VCaP (cell line): Measurements from ENCODE around the gene CD72.

Source experiments
- H3K27ac ChIP-seq: fragments of 450-650 bp; 2 replicates; pipeline ENCODE4 v1.5.1; 2017
- TF ChIP-seq, protein P1 (sequence below): fragments of 450-650 bp; conservative IDR thresholded peaks from 2 replicates; pipeline ENCODE4 v1.5.1; 2017; ENCODE audit warnings: mild to moderate bottlenecking, moderate library complexity

Gene CD72

GRCh38 chr9:35566417-35566816 is 51.8 kb downstream of the CD72 start:
- TF ChIP-seq, protein P1, sequence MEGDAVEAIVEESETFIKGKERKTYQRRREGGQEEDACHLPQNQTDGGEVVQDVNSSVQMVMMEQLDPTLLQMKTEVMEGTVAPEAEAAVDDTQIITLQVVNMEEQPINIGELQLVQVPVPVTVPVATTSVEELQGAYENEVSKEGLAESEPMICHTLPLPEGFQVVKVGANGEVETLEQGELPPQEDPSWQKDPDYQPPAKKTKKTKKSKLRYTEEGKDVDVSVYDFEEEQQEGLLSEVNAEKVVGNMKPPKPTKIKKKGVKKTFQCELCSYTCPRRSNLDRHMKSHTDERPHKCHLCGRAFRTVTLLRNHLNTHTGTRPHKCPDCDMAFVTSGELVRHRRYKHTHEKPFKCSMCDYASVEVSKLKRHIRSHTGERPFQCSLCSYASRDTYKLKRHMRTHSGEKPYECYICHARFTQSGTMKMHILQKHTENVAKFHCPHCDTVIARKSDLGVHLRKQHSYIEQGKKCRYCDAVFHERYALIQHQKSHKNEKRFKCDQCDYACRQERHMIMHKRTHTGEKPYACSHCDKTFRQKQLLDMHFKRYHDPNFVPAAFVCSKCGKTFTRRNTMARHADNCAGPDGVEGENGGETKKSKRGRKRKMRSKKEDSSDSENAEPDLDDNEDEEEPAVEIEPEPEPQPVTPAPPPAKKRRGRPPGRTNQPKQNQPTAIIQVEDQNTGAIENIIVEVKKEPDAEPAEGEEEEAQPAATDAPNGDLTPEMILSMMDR: no peak

GRCh38 chr9:35564658-35565061 is 53.6 kb downstream of the CD72 start:
- TF ChIP-seq, protein P1: no peak
- H3K27ac ChIP-seq: no peak overlapping the region

More at GRCh38 chr9:35566417-35566816, 51.8 kb downstream of the CD72 start:
- H3K27ac ChIP-seq: no peak overlapping the region

- H3K27ac ChIP-seq: no peak overlapping the region; the same call in 1 of the 2 replicates
- TF ChIP-seq, protein P1: no peak
Observed at GRCh38 chr9:35563791-35564197, 54.4 kb downstream of the CD72 start.

DNA sequence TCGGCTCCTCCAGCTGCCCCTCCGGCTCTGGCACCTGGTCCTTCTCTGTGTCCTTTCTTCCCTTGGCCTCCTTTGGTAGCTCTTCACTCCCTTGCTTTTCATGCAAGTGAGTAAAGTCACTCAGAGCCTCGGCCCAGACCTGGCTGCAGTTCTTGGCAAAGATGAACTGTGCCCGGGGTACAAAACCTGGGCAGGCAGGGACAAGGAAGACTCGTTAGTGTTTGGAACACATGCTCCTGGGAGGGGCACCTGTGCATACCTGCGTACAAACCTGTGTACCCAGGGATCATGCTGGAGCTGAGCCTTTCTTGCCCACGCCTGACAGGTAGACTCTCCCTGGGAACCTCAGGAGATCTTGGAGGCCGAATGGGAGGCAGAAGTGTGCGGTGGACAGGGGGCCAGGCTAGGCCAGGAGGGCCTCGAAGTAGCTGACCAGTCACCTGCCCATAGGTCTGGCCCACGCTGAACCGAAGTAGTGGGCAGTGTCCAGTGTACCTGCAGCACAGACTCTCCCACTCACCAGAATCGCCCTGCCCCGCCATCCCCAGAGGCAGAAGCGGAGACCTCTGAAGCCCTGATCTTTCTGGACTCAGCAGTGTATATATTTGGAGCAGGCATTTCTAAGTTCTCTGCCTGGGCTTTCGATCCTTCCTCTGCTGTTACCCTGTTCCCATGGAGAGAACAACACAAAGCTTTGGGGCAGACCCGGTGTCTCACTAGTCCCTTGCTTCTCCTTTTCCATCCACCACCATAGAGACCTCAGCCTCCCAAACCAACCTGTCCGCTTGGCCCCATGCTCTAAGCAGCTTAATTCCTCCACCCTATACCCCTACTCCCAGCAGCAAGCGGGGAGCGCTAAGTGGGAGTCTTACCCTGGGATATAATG is 55.1 kb downstream of the CD72 start:
- no peak overlapping the region; the same call in 1 of the 2 replicates for H3K27ac ChIP-seq
- TF ChIP-seq, protein P1: no peak

- TF ChIP-seq, protein P1: no peak
- no peak overlapping the region for H3K27ac ChIP-seq
Observed at GRCh38 chr9:35561468-35562261, 56.5 kb downstream of the CD72 start.

GRCh38 chr9:35560625-35561337 is 57.4 kb downstream of the CD72 start:
- TF ChIP-seq, protein P1: no peak
- H3K27ac ChIP-seq: no peak overlapping the region
